ENCODE results near the gene MUSK.

MUSK gene

GRCh38 chr9:110700953-110701352, 32.4 kb downstream of the MUSK start:
- DNase-seq, result no peak

DNA sequence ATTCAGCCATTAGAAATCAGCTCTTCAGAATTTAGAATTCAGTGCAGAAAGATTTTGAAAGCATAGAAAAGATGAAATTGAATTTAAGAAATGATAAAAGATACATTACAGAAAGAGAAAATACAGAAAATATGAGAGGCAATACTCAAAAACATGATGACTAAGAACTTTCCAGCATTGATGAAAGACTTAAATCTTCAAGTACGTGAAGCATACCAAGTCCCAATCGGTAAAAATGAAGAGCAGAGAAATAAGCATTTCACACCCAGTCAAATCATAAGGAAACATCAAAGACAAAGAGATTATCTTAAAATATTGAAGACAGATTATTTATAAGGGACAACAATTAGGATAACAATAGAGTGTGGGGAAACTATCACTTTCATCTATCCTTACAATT, 35.1 kb downstream of the MUSK start:
- no peak for DNase-seq

GRCh38 chr9:110707419-110707818, 38.8 kb downstream of the MUSK start:
- DNase-seq, result no peak

DNA sequence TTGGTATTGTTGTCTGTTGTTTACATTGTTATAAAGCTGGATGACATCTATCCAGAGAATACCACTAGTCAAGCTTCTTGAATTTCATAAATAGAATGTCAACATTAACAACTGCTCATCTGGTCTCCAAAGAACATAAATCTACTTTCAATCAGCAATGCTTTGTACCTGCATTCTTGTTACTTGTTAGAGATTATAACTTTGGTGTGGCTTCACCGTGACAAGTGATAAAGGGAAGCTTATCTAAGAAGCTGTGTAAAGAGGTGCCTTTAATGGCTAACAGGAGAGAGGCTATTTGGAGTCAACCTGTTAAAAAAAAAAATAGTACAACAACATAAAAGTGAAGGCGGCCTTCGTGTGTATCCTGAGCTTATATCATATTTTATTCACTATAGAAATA, 41.8 kb downstream of the MUSK start:
- no peak for DNase-seq

- no peak for DNase-seq
These were observed 44.4 kb downstream of the MUSK start for GRCh38 chr9:110712955-110713354.

- DNase-seq, result no peak
These were observed 45.7 kb downstream of the MUSK start for GRCh38 chr9:110714314-110714713.

DNA sequence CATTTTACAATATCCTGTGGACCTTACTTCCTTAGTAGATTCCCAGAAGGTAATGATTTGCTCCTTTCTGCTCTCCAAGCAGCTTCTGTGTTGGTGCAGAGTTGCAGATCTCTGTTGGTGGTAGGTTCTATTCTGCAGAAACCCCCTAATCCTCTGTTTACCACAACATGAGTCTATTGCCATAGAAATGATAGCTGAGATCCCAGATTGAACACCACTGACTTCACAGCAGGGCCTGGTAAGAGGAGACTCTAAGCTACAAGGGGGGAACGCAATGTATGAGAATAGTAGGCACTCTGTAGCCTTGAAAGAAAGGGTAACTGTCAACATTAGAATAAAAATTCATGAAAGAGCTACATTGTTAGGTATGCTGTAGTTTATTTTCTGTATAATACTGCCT, 59.5 kb downstream of the MUSK start:
- DNase-seq, result no peak

- DNase-seq, result no peak
These were observed 61.0 kb downstream of the MUSK start for GRCh38 chr9:110729641-110730040.

- no peak for DNase-seq
These were observed 62.9 kb downstream of the MUSK start for GRCh38 chr9:110731437-110732028.

DNA sequence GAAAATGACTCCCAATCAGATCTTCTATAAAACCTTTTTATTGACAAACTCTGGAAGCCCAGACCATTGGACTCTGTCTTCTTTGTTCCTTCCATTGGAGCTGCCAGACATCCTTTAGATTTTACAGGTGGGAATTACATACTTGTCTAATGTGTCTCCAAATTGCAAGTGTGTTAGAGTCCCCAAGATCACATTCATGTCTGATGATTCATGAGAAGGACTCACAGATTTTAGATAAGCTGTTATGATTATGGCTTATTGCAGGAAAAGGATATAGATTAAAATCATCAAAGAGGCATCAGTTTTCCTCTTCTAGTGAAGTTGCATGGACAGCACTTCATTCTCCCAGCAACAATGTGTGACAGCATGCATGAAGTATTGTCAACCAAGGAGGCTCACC, 70.4 kb downstream of the MUSK start:
- no peak for DNase-seq

DNA sequence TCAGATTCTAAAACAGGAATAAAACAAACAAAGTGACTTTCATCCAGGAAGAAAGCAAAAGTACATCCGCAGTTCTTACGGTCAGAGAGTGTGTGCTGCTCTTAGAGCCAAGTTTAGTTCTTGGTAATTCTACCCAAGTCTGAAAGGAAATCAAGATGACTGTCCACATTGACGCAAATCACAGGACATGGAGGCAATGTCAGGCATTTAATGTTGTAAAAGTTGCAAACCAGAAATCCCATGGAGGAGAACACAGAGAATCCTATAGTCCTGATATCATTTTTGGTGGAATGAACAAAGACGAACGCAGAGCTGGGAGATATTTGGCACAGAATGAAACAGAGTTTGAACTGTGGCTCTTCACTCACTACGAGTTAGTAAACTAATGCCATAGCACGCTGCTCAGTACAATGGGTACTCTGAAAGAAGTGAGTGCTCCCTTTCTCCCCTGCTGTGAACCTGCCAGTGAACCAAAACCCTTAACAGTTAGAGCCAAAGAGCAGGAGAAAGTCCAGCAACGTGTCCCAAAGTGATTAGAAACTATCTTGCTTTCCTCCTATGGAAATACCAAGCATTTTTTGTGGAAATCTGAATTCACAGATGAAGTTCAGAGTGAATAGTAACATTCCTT, 74.3 kb downstream of the MUSK start:
- DNase-seq, result no peak

DNA sequence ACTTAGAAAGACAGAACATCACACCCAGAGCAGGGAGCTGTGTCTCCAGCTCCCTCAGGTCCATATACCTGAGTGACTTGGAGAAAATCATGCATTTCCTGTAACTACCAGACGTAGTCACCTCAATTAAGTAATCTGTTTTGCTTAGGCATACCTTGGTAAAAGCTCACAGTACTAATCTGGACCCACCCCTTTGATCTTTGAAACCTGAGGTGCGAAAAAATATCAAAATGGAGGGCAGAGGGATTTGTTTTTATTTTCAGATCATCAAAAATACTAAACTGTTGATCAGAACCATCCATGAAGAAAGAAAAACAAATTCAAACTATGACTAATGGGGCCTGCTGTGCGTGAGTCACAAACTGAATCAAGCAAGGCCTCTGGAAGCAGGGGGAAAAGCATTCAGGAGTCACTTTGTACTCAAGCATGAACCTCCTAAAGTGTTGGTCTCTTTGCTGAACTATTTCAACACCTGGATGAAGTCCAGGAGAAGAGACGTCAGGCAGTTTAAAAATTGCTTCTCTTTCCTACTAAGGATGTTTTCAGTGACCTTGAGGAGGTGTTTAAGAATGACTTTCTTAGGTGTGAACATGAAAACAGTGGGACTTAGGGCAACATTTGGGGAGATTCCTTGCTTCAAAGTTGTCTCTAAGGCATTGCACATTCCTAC, 76.3 kb downstream of the MUSK start:
- no peak for DNase-seq

- DNase-seq, result no peak
These were observed 77.1 kb downstream of the MUSK start for GRCh38 chr9:110745676-110746075.

DNA sequence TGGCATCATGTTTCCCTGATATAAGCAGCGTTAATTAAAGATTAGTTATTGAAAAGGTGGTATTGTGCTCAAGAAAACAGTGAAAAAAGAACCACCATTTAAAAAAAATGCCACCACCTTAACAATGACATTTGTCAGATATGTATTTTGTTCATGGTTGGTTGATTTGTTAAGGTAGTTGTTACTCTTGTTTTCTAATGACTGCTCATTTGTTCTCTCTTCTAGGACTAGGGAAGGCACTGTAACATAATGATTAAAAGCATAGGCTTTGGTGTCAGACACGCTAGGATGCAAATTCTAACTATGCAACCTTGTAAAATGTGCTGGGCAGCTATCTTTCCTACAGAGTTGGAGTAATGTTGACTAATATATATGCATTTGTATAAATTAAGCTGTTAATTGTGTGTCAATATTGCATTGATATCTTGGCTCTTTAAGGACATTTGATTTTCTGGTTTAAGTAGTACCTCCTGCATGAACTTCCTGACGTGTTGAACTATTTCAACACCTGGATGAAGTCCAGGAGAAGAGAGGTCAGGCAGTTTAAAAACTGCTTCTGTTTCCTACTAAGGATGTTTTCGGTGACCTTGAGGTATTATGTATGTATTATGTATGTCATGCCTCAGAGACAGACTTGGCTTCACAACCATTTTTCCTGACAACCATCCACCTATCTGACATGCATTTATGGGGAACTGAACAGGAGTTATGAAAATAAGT, 77.8 kb downstream of the MUSK start:
- DNase-seq, result no peak

DNA sequence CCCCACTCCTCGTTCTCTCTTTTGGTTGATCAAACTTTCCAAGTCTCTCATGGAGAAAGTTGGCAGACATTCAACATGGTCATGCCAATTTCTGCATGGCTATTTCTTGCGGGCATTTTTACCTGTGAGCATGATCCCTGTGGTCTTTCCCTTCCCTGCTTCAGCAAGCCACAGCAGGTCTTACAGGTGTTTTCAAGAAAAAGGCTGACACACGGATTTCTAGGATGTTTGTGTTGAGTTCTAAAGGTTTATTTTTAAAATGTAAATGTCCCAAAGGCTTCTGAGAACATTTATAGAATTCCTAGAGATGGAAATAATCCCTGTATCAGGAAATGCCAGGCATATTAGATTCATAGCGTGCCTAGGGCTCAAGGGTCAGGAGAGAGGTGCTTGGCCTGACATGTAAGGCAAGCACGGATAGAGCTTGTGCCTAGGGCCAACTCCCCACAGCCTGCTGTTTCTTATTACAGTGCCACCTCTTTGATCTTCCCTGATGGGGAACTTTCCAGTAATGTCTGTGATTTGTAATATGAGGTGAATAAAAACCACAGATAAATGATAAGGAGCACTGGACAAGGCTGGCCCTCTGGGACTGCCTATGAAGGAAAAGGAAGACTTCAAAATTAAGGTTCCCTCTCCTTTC, 79.8 kb downstream of the MUSK start:
- no peak for DNase-seq

GRCh38 chr9:110750272-110750671, 81.7 kb downstream of the MUSK start:
- no peak for DNase-seq

GRCh38 chr9:110751971-110752370, 83.4 kb downstream of the MUSK start:
- no peak for DNase-seq

DNA sequence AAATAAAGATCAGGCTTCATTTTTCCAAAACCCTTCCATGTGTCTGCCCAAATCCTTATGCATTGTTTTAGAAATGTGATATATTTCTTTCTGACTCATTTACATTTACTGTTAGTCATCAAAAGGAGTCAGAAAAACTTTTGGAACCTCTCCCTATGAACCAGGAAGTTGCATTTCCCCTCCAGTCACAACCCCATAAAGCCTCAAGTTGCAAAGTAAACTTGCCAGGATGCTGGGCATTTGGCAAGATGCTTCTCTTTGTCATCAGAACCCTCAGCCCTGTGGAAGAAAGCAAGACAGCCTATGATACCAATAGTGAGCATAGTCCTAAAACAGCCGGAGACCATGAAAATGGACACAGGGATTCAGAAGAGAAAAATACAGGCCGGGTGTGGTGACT, 84.2 kb downstream of the MUSK start:
- no peak for DNase-seq

DNA sequence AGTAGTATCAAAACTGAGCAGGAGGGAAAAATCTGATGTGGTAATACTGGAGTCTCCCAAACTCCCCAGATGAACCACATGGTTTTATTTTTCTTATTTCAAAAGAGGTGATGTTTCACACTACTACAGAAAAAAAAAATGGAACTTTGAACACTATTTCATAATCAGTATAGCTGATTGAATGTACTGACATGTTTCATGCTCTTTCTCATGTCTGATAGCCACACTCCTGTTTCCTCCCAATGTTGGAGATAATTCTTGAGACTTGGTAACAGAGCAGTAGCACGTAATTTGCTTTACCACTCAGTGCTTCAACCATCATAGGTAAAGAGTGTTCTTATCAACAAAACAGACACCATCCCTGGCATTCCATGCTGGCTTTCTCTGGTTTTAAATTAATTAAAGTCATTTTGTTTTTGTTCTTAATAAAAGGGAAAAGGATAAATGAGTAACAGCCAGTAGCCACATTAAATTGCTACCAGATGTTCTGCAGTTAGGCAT, 85.2 kb downstream of the MUSK start:
- no peak for DNase-seq

- no peak for DNase-seq
These were observed 86.6 kb downstream of the MUSK start for GRCh38 chr9:110755179-110755578.

GRCh38 chr9:110758201-110758600, 89.6 kb downstream of the MUSK start:
- DNase-seq, result no peak

DNA sequence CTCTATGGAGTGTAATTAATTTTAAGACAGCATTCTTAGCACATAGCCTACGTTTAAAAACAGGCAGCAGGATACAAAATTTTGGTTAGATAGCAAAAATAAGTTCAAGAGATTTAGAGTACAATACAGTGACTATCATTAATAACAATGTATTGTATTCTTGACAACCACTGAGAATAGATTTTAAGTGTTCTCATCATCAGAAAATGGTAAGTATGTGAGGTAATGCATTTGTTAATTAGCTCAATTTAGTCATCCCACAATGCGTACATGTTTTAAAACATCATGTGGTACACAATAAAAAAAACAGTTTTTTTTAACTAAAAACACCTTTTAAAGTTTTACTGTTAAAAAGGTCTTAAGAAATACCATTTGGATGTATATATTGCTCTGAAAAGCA, 94.2 kb downstream of the MUSK start:
- DNase-seq, result no peak

- no peak for DNase-seq
These were observed 95.0 kb downstream of the MUSK start for GRCh38 chr9:110763568-110763967.

Measured in NCI-H1694 (cell line).